ENCODE results near the gene EFNB2. TPM values are rescaled to one million over a fixed set of nuclear protein-coding genes. Genes with fewer than 3 reads are reported as not detected.

EFNB2 gene
- total RNA-seq, 1 donor from 2014 or later: 37.1 TPM

- H3K9me3 Mint-ChIP-seq (ENCODE audit: low read depth): no peaks in the 10 kb centered on the region
- H3K27ac Mint-ChIP-seq (ENCODE audit: unreplicated experiment): no peak overlapping the region
- TF ChIP-seq, protein P1, sequence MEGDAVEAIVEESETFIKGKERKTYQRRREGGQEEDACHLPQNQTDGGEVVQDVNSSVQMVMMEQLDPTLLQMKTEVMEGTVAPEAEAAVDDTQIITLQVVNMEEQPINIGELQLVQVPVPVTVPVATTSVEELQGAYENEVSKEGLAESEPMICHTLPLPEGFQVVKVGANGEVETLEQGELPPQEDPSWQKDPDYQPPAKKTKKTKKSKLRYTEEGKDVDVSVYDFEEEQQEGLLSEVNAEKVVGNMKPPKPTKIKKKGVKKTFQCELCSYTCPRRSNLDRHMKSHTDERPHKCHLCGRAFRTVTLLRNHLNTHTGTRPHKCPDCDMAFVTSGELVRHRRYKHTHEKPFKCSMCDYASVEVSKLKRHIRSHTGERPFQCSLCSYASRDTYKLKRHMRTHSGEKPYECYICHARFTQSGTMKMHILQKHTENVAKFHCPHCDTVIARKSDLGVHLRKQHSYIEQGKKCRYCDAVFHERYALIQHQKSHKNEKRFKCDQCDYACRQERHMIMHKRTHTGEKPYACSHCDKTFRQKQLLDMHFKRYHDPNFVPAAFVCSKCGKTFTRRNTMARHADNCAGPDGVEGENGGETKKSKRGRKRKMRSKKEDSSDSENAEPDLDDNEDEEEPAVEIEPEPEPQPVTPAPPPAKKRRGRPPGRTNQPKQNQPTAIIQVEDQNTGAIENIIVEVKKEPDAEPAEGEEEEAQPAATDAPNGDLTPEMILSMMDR (IDR thresholded peaks at IDR 0.05): no peak
- H3K4me1 Mint-ChIP-seq (ENCODE audit: low read depth): no peaks in the 10 kb centered on the region
- H3K4me3 Mint-ChIP-seq (ENCODE audit: unreplicated experiment): no peak overlapping the region
- DNase-seq (ENCODE audit: low spot score): no peak
- H3K36me3 Mint-ChIP-seq (ENCODE audit: low read depth): peaks cover 31% of the 10 kb centered on the region
- H3K27me3 Mint-ChIP-seq (ENCODE audit: low read depth): no peaks in the 10 kb centered on the region
These were observed 44.7 kb downstream of the EFNB2 start for GRCh38 chr13:106490569-106491321.

GRCh38 chr13:106489849-106490568 lies 45.5 kb downstream of the EFNB2 start:
- Mint-ChIP-seq H3K4me1 (ENCODE audit: low read depth) (peaks cover 3% of the 10 kb centered on the region), H3K9me3 (ENCODE audit: low read depth) (no peaks in the 10 kb centered on the region), H3K27ac (ENCODE audit: unreplicated experiment) (no peak overlapping the region), H3K4me3 (ENCODE audit: unreplicated experiment) (no peak overlapping the region), H3K36me3 (ENCODE audit: low read depth) (peaks cover 31% of the 10 kb centered on the region), H3K27me3 (ENCODE audit: low read depth) (no peaks in the 10 kb centered on the region)
- DNase-seq (ENCODE audit: low spot score): no peak
- TF ChIP-seq, protein P1 (IDR thresholded peaks at IDR 0.05): no peak

- Mint-ChIP-seq H3K36me3 (ENCODE audit: low read depth) (peaks cover 27% of the 10 kb centered on the region), H3K4me3 (ENCODE audit: unreplicated experiment) (no peak overlapping the region), H3K4me1 (ENCODE audit: low read depth) (peaks cover 8% of the 10 kb centered on the region), H3K9me3 (ENCODE audit: low read depth) (no peaks in the 10 kb centered on the region), H3K27me3 (ENCODE audit: low read depth) (no peaks in the 10 kb centered on the region), H3K27ac (ENCODE audit: unreplicated experiment) (no peak overlapping the region)
- DNase-seq (ENCODE audit: low spot score): no peak
- TF ChIP-seq, protein P1 (IDR thresholded peaks at IDR 0.05): no peak
These were observed 46.8 kb downstream of the EFNB2 start for GRCh38 chr13:106488686-106489085.

DNA sequence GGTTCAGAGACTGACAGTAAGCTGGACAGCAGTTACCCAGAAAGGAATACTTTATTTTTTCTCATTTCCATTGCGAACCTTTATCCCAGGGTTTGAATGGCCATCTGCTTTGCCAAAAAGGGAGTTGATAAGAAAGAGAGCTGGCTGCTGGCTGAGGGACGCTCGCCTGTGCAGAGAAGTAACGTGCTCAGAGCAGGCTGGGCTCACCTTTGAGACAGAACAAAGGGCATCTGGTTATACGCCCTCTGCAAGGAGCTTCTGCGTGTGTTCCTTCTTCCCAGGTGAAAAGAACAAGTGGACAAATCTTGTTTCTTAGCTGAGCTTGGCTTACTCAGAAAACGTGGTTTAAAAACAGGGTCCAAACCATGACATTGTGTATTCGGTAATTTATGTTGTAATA lies 47.4 kb downstream of the EFNB2 start:
- no peak overlapping the region for H3K27ac Mint-ChIP-seq (ENCODE audit: unreplicated experiment)
- peaks cover 8% of the 10 kb centered on the region for H3K4me1 Mint-ChIP-seq (ENCODE audit: low read depth)
- no peak for DNase-seq (ENCODE audit: low spot score)
- TF ChIP-seq, protein P1 (IDR thresholded peaks at IDR 0.05): no peak
- no peaks in the 10 kb centered on the region for H3K27me3 Mint-ChIP-seq (ENCODE audit: low read depth)
- no peaks in the 10 kb centered on the region for H3K9me3 Mint-ChIP-seq (ENCODE audit: low read depth)
- peaks cover 23% of the 10 kb centered on the region for H3K36me3 Mint-ChIP-seq (ENCODE audit: low read depth)
- H3K4me3 Mint-ChIP-seq (ENCODE audit: unreplicated experiment): no peak overlapping the region

GRCh38 chr13:106487129-106487528 lies 48.3 kb downstream of the EFNB2 start:
- TF ChIP-seq, protein P1 (IDR thresholded peaks at IDR 0.05): no peak
- H3K36me3 Mint-ChIP-seq (ENCODE audit: low read depth): peaks cover 18% of the 10 kb centered on the region
- no peak for DNase-seq (ENCODE audit: low spot score)
- peaks cover 8% of the 10 kb centered on the region for H3K4me1 Mint-ChIP-seq (ENCODE audit: low read depth)
- no peak overlapping the region for H3K4me3 Mint-ChIP-seq (ENCODE audit: unreplicated experiment)
- no peak overlapping the region for H3K27ac Mint-ChIP-seq (ENCODE audit: unreplicated experiment)
- peaks cover 5% of the 10 kb centered on the region for H3K9me3 Mint-ChIP-seq (ENCODE audit: low read depth)
- H3K27me3 Mint-ChIP-seq (ENCODE audit: low read depth): no peaks in the 10 kb centered on the region

All from chondrocyte (in vitro differentiated cells).